A172 (cell line): Measurements from ENCODE around the gene KLHDC7A. TPM values are rescaled to one million over a fixed set of nuclear protein-coding genes. Genes with fewer than 3 reads are reported as not detected.

Experiments
- DNase-seq: peaks from one replicate; pipeline ENCODE4 v3.0.0-alpha.2; 2015; ENCODE audit warnings: low spot score
- total RNA-seq: library from RNA; depleted of rRNA; stranded (reverse); fragments of >200 nt; shearing (Covaris generic); gene quantifications from 2 replicates; pipeline ENCODE4 v1.2.3, GENCODE V29; 2014

KLHDC7A gene
- total RNA-seq, 1 experiment from 2014 or later = 0.91 TPM

DNA sequence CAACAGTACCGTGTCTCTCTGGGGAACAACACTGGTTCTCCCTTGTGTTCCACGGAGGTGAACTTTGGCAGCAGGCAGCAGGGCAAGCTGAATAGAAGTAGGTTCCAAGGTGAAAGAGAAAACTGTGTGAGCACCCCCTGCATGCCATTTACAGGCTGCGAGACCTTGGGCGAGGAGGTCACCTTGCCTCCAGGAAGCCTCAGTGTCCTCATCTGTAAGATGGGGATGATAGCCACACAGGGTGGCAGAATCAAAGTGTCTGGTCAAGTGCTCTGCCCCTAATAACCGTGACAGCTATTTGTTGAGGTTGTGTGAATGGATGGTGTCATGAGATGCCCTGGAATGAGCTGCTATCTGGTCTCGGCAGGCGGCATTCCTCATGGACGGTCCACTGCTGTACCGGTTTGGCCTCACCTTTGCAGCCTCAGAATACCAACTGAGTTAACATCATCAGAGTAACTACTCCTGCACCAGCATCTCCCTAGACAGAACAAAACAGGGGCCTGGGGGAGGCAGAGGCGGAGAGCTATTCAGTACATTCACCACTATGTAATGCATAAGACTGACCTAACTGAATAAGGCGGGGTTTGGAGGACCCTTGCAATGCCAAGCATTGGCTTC lies 7.4 kb upstream of the KLHDC7A start:
- no peak for DNase-seq

DNA sequence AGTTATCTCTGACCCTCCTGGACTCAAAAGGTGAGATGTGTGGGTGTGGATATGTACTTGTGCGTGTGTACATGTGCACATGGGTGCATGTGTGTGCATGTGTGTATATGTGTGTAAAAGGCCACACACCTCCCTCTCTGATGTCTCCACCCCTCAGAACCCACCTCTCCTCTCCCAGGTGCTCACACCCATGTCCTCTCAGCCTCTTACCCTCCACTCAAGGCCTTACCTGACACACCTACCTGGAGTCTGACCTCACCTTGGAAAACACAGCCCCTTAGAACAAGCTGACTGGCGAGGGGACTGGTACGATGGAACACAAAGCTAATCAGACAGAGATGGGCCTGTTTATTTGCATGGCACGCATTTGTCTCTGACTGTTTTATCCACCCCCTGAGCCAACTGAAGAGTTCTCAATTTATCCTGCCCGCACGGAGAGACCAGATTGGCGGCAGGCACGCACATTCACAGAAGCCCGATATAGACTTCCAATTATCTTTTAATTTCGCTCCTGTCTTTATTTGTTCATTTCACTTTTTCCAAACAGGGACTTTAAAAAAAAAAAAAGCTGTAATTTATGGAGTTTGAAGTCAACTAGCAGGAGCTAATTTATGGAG lies 6.1 kb upstream of the KLHDC7A start:
- DNase-seq = no peak

DNA sequence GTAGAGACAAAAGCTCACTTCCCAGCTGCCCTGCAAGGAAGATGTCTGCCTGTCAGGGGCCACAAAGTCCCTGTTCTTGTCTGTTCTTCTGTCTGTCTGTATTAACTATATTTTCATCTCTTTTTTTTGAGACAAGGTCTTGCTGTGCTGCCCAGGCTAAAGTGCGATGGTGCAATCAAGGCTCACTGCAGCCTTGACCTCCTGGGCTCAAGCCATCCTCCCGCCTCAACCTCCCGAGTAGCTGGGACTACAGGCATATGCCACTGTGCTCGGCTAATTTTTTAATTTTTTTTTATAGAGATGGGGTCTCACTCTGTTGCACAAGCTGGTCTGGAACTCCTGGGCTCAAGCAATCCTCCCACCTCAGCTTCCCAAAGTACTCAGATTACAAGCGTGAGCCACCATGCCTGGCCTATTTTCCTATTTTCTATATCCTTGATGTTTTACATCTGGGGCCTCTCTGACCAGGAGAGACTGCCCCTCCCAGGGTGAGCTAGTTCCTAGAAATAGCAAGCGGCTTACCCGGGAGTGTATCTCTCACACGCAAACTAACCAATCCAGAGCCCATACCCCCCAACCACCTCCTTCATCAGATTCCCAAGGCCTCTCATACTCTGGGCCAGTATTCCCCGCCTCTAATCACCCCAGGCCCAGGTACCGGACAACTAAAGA lies 5.4 kb upstream of the KLHDC7A start:
- DNase-seq = no peak

DNA sequence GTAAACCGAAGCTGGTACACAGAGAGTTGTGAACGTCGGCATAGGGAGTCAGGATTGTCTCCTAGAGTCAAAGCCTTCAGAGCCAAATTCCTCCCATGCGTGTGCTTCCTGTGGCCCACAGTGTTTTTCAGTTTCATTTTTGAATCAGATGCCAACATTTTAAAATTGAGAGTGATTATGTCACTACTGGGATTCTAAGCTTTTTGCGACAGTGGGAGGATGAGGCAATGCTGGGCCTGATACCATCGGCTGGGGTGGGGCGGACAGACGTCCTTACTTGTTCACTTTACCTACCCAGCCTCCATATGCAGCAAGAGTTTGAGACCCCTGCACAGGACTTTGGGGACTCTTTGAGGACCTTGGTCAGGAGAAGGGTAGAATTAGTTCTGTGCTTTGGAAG lies 1.3 kb upstream of the KLHDC7A start:
- no peak for DNase-seq

DNA sequence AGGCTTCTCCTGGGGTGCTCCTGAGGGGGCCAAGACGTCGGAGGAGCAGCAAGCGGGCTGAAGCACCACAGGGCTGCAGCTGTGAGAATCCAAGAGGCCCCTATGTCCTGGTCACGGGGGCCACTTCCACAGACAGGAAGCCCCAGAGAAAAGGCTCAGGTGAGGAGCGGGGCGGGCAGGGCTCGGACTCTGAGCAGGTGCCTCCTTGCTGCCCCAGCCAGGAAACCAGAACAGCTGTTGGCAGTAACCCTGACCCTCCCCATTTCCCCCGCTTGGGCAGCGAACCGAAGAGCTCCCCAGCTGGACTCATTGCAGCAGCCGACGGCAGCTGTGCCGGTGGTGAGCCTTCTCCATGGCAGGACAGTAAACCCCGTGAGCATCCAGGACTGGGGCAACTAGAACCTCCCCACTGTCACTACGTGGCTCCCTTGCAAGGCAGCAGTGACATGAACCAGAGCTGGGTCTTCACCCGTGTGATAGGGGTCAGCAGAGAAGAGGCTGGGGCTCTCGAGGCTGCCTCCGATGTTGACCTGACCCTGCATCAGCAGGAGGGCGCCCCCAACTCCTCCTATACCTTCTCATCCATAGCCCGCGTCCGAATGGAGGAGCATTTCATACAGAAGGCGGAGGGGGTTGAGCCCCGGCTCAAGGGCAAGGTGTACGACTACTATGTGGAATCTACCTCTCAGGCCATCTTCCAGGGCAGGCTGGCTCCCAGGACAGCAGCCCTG lies 625 bp downstream of the KLHDC7A start:
- no peak for DNase-seq

DNA sequence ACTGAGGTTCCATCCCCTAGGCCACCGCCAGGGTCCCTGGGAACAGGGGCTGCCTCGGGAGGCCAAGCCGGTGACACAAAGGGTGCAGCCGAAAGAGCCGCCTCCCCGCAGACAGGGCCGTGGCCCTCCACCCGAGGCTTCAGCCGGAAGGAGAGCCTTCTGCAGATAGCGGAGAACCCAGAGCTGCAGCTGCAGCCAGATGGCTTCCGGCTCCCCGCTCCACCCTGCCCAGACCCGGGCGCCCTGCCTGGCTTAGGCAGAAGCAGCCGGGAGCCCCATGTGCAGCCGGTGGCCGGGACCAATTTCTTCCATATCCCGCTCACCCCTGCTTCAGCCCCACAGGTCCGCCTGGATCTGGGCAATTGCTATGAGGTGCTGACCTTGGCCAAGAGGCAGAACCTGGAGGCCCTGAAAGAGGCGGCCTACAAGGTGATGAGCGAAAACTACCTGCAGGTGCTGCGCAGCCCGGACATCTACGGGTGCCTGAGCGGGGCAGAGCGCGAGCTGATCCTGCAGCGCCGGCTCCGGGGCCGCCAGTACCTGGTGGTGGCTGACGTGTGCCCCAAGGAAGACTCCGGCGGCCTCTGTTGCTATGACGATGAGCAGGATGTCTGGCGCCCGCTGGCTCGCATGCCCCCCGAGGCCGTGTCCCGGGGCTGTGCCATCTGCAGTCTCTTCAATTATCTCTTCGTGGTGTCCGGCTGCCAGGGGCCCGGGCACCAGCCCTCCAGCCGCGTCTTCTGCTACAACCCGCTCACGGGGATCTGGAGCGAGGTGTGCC lies 1.4 kb downstream of the KLHDC7A start:
- DNase-seq = no peak

DNA sequence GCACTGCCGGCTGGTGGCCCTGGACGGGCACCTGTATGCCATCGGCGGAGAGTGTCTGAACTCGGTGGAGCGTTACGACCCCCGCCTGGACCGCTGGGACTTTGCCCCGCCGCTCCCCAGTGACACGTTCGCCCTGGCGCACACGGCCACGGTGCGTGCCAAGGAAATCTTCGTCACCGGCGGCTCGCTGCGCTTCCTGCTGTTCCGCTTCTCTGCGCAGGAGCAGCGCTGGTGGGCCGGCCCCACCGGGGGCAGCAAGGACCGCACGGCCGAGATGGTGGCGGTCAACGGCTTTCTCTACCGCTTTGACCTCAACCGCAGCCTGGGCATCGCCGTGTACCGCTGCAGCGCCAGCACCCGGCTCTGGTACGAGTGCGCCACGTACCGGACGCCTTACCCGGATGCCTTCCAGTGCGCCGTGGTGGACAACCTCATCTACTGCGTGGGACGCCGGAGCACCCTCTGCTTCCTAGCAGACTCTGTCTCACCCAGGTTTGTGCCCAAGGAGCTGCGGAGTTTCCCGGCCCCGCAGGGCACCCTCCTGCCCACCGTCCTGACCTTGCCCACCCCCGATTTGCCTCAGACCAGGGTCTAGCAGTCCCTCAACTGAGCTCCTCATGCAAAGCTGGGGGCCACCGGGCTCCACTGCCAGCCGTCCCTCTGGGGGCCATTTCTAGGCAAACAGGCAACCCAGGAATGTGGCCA lies 2.1 kb downstream of the KLHDC7A start:
- DNase-seq = no peak

DNA sequence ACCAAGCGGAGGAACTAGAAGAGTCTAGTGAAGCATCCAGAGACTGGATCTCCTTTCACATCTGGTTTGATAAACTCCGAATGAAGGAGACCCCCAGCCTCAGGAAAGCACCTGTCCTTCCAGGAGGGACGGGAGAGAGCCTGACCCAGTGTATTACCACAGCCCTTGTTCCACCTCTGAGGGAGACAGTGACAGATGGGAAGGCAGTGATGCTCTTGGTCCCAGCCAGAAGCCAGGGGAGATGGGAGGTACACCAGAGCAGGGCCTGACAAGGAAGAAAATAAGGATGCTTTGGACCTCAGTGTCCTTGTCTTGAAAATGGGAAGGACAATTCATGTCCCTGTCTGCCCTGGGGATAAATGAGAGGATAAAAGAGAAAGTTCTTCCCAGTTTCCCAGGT lies 3.5 kb downstream of the KLHDC7A start:
- no peak for DNase-seq

DNA sequence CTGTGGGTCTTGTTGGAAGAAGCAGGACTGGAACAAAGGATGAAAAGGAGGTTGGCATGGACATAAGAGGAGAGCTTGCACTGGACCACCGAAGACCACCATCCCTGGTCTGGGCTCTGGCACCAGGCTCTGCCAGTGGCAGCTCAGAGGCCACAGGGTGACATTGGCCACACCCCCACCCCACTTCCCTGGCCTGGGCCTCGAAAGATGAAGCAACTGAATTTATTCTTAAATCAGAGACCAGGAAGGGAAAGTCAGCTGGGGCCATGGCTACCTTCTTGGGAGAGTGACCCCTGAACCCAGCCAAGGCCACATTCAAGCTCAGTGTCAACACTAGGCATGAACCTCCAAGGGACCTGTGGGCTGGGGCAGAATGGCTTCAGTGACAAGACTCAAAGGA lies 4.0 kb downstream of the KLHDC7A start:
- DNase-seq = no peak

DNA sequence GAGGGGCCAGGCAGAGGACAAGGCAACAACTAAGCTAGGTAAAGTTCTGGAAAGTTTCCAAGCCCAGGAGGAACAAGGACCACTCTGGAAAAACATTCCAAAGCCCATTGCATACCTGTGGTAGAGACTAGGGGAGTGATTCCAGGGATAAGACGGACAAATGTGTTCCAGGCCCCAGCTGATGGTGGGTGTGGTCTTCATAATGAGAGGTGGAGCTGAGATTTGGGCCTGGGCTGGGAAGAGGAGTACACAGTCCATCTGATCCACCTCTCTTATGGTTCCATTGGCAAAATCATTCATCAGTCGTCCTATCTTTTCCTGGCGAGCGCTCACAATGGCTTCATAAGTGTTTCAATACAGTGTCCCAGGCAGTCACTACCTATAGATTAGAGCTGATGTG lies 4.5 kb downstream of the KLHDC7A start:
- no peak for DNase-seq

DNA sequence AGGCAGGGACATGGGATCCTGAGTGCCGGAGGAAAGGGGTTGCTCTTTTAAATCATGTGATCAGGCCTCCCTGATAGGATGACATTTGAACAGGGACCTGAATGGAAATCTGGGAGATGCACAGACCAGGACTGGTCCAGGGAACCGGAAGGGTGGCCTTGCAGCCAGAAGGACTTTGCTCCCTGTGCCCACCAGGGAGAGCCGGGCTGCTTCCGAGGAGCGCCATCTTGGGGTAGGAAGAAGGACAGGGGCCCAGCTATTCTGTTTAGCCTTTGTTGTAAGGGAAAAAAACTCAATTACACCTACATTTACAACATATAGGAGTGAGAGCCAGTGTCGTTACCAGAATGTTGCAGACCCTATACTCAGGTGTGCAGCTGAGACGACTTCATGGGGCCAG lies 5.5 kb downstream of the KLHDC7A start:
- DNase-seq = no peak

DNA sequence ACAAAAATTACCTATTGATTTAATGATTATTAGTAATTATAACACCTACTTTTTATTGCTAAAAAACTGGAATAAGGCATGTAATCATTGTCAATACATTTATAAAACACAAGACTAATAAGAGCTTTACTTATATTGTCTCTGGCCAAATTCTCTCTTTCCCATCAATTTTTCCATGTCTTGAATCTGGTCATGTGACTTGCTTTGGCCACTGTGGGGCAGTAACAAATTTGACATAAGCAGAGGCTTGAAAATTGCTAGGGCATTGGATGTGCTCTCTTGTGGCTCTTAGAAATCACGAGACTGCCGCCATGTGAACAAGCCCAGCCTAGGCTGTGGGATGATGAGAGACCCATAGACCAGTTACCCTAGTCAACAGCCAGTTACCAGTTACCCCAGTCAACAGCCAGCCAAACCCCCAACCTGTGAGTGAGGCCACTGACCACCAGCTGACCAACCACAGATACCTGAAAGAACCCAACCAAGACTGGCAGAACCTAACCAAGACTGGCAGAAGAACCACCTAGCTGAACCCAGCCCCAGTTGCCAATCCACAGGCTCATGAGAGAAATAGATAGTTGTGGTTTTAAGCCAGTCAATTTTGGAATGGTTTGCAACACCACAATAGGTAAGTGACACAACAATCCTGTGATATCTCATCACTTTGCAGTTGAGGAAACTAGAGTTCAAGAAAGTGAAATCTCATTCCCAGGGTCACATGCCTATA lies 8.8 kb downstream of the KLHDC7A start:
- DNase-seq = no peak

DNA sequence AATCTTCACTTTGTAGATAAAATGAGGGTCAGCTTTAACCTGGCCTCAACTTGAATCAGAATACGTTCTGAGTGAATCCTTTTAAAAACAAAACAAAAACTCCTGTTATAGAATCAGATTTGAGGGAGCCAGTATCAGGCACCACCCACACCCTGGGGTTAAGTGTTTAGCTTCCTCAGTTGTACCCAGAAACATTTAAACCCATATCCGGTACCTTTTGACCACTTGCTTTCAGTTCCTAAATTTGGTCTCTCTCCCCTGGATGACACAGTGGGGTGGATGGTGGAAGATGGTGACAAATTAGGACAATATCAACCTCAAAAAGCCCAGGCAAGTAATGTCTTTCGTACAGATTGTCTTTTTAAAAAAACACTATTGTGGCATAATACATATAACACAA lies 10.4 kb downstream of the KLHDC7A start:
- no peak for DNase-seq

DNA sequence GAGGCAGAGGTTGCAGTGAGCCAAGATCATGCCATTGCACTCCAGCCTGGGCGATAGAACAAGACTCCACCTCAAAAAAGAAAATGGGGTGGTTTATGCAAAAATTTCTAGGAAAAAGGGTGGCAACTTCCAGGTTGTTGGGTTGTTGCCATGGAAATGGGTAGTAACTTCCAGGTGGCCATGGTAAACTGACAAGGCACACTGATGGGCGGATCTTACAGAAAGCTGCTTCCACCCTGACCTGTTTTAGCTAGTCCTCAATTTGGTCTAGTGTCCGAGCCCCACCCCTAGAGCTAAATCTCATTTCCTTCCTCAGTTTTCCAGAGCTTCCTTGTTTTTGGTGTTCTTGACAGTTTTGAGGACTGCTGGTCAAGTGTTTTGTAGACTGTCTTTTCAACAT lies 13.6 kb downstream of the KLHDC7A start:
- no peak for DNase-seq

DNA sequence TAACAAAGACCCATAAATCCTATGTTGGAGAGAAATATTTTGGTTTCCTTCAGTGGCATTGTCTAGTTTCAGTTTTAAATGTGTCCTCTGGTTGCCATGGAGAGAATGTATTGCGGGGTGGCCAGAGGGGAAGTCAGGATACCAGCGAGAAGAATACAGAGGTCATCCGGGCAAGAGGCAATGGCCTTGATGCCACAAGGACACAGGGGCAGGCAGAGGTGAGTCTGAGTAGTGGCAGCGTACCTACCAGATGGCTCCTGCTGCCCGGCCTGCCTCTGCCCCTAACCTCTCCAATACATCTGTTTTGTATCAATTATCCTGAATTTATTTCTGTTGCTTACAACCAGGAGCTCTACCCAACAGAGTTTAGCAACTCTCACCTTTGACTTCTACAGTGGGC lies 14.9 kb downstream of the KLHDC7A start:
- no peak for DNase-seq

DNA sequence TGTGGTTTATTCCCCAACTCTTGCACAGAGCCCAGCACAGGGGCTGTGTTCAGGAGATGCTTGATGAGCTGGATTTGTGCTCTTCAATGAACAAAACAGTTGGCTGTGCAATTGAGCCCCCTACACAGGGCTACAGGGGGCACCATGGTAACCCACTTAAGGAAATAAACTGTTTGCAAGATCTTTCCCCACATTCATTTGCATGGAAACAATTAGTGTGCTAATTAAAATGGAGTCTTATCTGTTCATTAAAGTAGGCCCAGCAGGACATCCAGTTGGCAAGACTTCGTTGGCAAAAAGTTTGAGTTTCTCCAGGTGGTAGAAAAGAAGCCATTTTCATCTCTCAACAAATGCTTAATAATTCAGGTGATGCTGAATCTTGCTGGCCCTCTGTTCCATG lies 15.3 kb downstream of the KLHDC7A start:
- DNase-seq = no peak

DNA sequence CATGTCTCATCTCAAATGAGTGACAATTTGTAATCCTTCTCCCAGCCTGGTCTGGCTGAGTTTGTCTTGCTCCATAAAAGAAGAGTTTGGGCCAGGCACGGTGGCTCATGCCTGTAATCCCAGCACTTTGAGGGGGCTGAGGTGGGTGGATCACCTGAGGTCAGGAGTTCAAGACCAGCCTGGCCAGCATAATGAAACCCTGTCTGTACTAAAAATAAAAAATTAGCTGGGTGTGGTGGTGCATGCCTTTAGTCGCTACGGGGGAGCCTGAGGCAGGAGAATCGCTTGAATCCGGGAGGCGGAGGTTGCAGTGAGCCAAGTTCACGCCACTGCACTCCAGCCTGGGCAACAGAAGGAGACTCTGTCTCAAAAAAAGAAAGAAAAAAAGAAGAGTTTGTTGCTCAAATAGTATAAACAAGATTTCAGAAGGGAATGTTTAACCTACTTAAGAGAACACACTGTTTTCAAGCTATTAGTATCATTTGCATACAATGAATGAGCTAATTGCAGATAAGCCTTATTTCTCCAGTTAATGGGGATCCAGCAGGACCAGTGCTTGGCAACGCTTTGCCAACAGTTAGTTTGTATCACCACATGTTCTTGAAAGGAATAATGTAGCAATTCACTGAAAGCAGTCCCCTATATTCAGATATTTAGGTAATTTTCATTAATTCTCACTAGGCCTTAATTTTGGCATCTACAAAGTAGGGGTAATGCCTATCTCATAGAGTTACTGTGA lies 15.9 kb downstream of the KLHDC7A start:
- no peak for DNase-seq

DNA sequence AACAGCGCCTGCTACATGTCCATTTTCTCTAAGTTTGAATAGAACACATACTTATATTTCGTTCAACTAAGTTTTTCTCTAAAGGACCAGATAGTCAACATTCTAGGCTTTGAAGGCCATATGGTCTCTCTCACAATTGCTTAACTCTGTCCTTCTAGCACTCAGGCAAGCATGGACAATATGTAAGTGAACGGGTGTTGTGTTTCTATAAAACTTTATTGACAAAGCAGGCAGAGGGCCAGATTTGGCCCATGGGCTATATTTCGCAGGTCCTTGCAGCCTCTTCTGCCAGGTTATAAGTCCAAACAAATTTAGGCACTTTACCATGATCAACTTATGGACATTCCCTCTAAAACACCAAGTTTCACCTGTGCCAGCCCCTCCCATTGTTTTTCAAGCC lies 21.1 kb downstream of the KLHDC7A start:
- DNase-seq = no peak

DNA sequence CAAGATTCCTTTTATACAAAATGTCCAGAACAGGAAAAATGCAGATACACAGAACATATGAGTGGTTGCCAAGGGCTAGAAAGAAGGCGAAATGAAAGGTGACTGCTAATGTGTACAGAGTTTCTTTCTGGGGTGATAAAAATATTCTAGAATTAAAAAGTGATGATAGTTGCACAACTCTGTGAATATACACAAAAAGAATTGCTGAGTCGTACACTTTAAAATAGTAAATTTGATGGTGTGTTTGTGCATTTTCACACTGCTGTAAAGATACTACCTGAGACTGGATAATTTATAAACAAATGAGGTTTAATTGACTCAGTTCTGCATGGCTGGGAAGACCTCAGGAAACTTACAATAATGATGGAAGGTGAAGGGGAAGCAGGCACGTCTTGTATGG lies 23.9 kb downstream of the KLHDC7A start:
- DNase-seq = no peak

DNA sequence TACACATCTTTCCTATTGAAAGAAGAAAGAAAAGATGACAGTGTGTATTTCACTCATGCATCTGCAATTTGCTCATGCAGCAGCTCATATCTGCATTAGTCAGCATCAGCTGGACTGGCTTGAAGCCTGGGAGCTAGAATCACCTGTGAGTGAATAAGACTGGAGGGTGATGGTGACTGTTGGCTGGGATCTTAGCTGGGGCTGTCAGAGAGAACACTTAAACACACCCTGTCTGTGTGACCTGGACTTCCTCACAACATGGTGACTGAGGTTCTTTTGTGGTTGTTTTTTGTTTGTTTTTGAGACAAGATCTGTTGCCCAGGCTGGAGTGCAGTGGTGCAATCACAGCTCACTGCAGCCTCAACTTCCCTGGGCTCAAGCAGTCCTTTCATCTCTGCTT lies 24.9 kb downstream of the KLHDC7A start:
- peak; percentile 5 for DNase-seq
